Chondrocyte (in vitro differentiated cells): ENCODE measurements around the gene NAPSA. TPM values are rescaled to one million over a fixed set of nuclear protein-coding genes. Genes with fewer than 3 reads are reported as not detected.
A peak's percentile ranks its signal among the peaks of the same experiment; 100 is the strongest.

ENCODE experiments used
- DNase-seq: peaks from one replicate; pipeline ENCODE4 v3.0.0; 2021; ENCODE audit warnings: mixed read lengths, low spot score
- H3K27ac Mint-ChIP-seq: one replicate; pipeline ENCODE4 v1.8.0; 2021; ENCODE audit warnings: mild to moderate bottlenecking, moderate library complexity, mixed read lengths; ENCODE audit not compliant: unreplicated experiment
- H3K27me3 Mint-ChIP-seq: 2 replicates; pipeline ENCODE4 v1.8.0; 2021; ENCODE audit warnings: low read depth, mixed read lengths
- H3K36me3 Mint-ChIP-seq: 2 replicates; pipeline ENCODE4 v1.8.0; 2021; ENCODE audit warnings: low read depth, mixed read lengths
- H3K4me1 Mint-ChIP-seq: 2 replicates; pipeline ENCODE4 v1.8.0; 2021; ENCODE audit warnings: low read depth, mild to moderate bottlenecking, mixed read lengths
- H3K4me3 Mint-ChIP-seq: one replicate; pipeline ENCODE4 v1.8.0; 2021; ENCODE audit warnings: mild to moderate bottlenecking, moderate library complexity, mixed read lengths; ENCODE audit not compliant: unreplicated experiment
- H3K9me3 Mint-ChIP-seq: 2 replicates; pipeline ENCODE4 v1.8.0; 2021; ENCODE audit warnings: low read depth, mixed read lengths
- CTCF ChIP-seq: fragments of 200-600 bp; sonication (generic); IDR thresholded peaks from 2 replicates; pipeline ENCODE4 v1.5.0; 2021; ENCODE audit warnings: antibody characterized with exemption, mild to moderate bottlenecking, moderate library complexity
- total RNA-seq: library from RNA; stranded (reverse); gene quantifications from 3 replicates; pipeline ENCODE4 v1.2.1, GENCODE V29; 2021

The NAPSA gene
- total RNA-seq, 1 donor from 2014 or later, result 0.55 TPM

- Mint-ChIP-seq H3K27ac (no peak overlapping the region), H3K27me3 (no peaks in the 10 kb centered on the region), H3K9me3 (no peaks in the 10 kb centered on the region), H3K36me3 (peaks cover 10% of the 10 kb centered on the region), H3K4me3 (no peak overlapping the region), H3K4me1 (peaks cover 14% of the 10 kb centered on the region)
- TF ChIP-seq CTCF, result no peak
- DNase-seq, result no peak
Measured at GRCh38 chr19:50378863-50379236, 13.4 kb upstream of the NAPSA start.

GRCh38 chr19:50378169-50378862 lies 12.9 kb upstream of the NAPSA start:
- Mint-ChIP-seq H3K4me3 (peak overlapping the region; percentile 26), H3K27ac (no peak overlapping the region), H3K4me1 (peaks cover 9% of the 10 kb centered on the region), H3K9me3 (no peaks in the 10 kb centered on the region), H3K27me3 (no peaks in the 10 kb centered on the region), H3K36me3 (peaks cover 10% of the 10 kb centered on the region)
- TF ChIP-seq CTCF, result no peak
- DNase-seq, result no peak

- peaks cover 10% of the 10 kb centered on the region for H3K36me3 Mint-ChIP-seq
- H3K4me1 Mint-ChIP-seq, result peaks cover 7% of the 10 kb centered on the region
- no peak for TF ChIP-seq CTCF
- H3K4me3 Mint-ChIP-seq, result peak overlapping the region; percentile 54
- no peak for DNase-seq
- no peaks in the 10 kb centered on the region for H3K9me3 Mint-ChIP-seq
- H3K27me3 Mint-ChIP-seq, result no peaks in the 10 kb centered on the region
- H3K27ac Mint-ChIP-seq, result no peak overlapping the region
Measured at GRCh38 chr19:50377517-50377916, 12.1 kb upstream of the NAPSA start.

GRCh38 chr19:50377051-50377461 lies 11.6 kb upstream of the NAPSA start:
- Mint-ChIP-seq H3K27ac (peak overlapping the region; percentile 6), H3K27me3 (no peaks in the 10 kb centered on the region), H3K36me3 (peaks cover 10% of the 10 kb centered on the region), H3K4me3 (peak overlapping the region; percentile 54), H3K4me1 (peaks cover 7% of the 10 kb centered on the region), H3K9me3 (no peaks in the 10 kb centered on the region)
- no peak for DNase-seq
- no peak for TF ChIP-seq CTCF

- Mint-ChIP-seq H3K9me3 (no peaks in the 10 kb centered on the region), H3K4me1 (peaks cover 7% of the 10 kb centered on the region), H3K27me3 (no peaks in the 10 kb centered on the region), H3K4me3 (peak within 1 kb of the TSS; percentile 83), H3K36me3 (peaks cover 9% of the 10 kb centered on the region), H3K27ac (peak within 1 kb of the TSS; percentile 96)
- TF ChIP-seq CTCF, result no peak
- peak; percentile 97 for DNase-seq
Measured at GRCh38 chr19:50376166-50377050, 11.0 kb upstream of the NAPSA start, which contains the start of gene NR1H2. TSS of gene NR1H2 (plus strand) at chr19:50376457. CDS start at chr19:50377606, 1,149 bp downstream.
